Pancreas (tissue), 10 donors: ENCODE data around the gene GSTK1. TPM values are rescaled to one million over a fixed set of nuclear protein-coding genes. Genes with fewer than 3 reads are reported as not detected.

Source experiments
- ATAC-seq, 4 donors: fragments of 200-7000 bp; cut with Tn5 transposase; one replicate each; pipeline versions ENCODE4 v1.8.0 to v1.9.1; 2020; ENCODE audit warnings: mild to moderate bottlenecking in 4 of 4, moderate library complexity in 4 of 4
- DNase-seq, 6 donors: peaks; one replicate each; pipeline ENCODE4 v3.0.0-alpha.2; 2020
- FAIRE-seq: peaks from 2 replicates; lab custom pipeline; 2012; peaks lifted over from hg19 to GRCh38; lab: Jason Lieb, UNC
- H3K27ac ChIP-seq, 4 donors: fragments of 200-600 bp; sonication (generic); 1 replicate in 3 of 4; 2 replicates in 1 of 4; pipeline versions ENCODE4 v1.5.0 to v1.8.0; 2020
- H3K27me3 ChIP-seq, 4 donors: fragments of 200-600 bp; one replicate each; pipeline ENCODE4 v1.8.0; 2021
- H3K36me3 ChIP-seq, 3 donors: fragments of 200-600 bp; sonication (generic) in 1 of 3; one replicate each; pipeline versions ENCODE4 v1.5.0 to v1.8.0; 2020 to 2021
- H3K4me1 ChIP-seq, 3 donors: fragments of 200-600 bp; one replicate each; pipeline ENCODE4 v1.8.0; 2021
- H3K4me3 ChIP-seq, 4 donors: fragments of 200-600 bp; sonication (generic) in 2 of 4; one replicate each; pipeline versions ENCODE4 v1.5.0 to v1.8.0; 2020 to 2021
- H3K9me3 ChIP-seq, 4 donors: fragments of 200-600 bp; one replicate each; pipeline ENCODE4 v1.8.0; 2021
- WGBS, 2 donors: extraction: QIAGEN DNeasy Blood & Tissue Kit; methylation state at CpG; one replicate each; pipeline ENCODE4 v1.1.7; 2013; 5-methylcytosine and 5-hydroxymethylcytosine counted together
- intact Hi-C, 3 donors: fragments of 100-400 bp; cut with DNase I; formaldehyde crosslinking; loops; one replicate each; pipeline versions ENCODE4 v1.11.1 to v1.14.2; 2022
- polyA plus RNA-seq, 2 donors: library from polyadenylated mRNA; stranded (reverse); fragments of 200-250 nt; gene quantifications; one replicate each; pipeline ENCODE4 v1.2.3, GENCODE V29; 2013
- total RNA-seq, 6 donors: library from RNA; stranded (reverse); fragmentation: NEBNext Ultra II Directional in 4 of 6; extraction: Animal tissue kit (Norgen Biotek cat#: 25700) in 4 of 6; gene quantifications; one replicate each; pipeline versions ENCODE4 v1.2.1 to v1.2.4, GENCODE V29; 2021 to 2023
- TF ChIP-seq, protein P1 (sequence below), 4 donors: fragments of 200-600 bp; sonication (generic) in 3 of 4; IDR thresholded peaks; one replicate each; pipeline versions ENCODE4 v1.5.0 to v1.8.0; 2021; ENCODE audit warnings: antibody characterized with exemption in 4 of 4
- donor health status: healthy with polysubstance abuse.
- donor health status: DM: no; HTN: no; CAD: no; lungs with moderate emphysema.
- donor health status: DM: no; HTN: no; CAD: no.
- donor health status: control.
- donor health status: control.
- donor health status: Bipolar disorder and iron deficiency.
- donor health status: DM: yes; HTN: yes; CAD: no.
- donor health status: DM: no; HTN: no; CAD: no.
- donor health status: DM: no; HTN: no; CAD: no.
- donor health status: DM: yes; HTN: yes; CAD: no.

Gene GSTK1
- total and polyA plus RNA-seq, 8 donors, result 47.7 to 164 (median 67.4) TPM

DNA sequence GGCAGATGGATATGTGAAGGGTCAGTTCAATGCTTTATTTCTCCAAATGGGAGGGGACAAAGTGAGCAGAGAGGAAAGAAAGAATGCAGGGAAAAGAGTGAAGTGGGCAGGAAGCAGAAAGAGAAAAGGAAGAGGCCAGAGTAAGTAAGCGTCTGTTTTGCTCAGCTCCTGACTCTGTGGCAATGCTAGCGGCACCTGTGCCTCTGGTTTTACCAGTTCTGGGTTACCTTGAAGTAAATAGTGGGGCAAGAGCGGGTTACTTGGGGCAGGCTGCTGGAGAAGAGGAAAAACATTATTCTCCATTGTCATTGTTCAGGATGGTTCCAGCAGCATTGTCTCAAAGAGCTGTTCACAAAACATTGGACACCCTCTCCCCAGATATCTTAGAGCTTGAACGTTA, 39.5 kb upstream of the GSTK1 start:
- no peaks in the 10 kb centered on the region for H3K27me3 ChIP-seq
- no peaks in the 10 kb centered on the region for H3K36me3 ChIP-seq
- DNase-seq, result no peak
- no peak for FAIRE-seq
- intact Hi-C loops, result no loop called here
- TF ChIP-seq, protein P1, sequence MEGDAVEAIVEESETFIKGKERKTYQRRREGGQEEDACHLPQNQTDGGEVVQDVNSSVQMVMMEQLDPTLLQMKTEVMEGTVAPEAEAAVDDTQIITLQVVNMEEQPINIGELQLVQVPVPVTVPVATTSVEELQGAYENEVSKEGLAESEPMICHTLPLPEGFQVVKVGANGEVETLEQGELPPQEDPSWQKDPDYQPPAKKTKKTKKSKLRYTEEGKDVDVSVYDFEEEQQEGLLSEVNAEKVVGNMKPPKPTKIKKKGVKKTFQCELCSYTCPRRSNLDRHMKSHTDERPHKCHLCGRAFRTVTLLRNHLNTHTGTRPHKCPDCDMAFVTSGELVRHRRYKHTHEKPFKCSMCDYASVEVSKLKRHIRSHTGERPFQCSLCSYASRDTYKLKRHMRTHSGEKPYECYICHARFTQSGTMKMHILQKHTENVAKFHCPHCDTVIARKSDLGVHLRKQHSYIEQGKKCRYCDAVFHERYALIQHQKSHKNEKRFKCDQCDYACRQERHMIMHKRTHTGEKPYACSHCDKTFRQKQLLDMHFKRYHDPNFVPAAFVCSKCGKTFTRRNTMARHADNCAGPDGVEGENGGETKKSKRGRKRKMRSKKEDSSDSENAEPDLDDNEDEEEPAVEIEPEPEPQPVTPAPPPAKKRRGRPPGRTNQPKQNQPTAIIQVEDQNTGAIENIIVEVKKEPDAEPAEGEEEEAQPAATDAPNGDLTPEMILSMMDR (IDR thresholded peaks at IDR 0.05), result no peak
- no peaks in the 10 kb centered on the region for H3K9me3 ChIP-seq
- H3K27ac ChIP-seq, result no peak overlapping the region
- 59 to 64% methylated on average over 4 of the region's 4 CpGs for WGBS, 2 donors
- H3K4me1 ChIP-seq, result no peaks in the 10 kb centered on the region
- ATAC-seq, result no peak
- H3K4me3 ChIP-seq, result no peak overlapping the region

DNA sequence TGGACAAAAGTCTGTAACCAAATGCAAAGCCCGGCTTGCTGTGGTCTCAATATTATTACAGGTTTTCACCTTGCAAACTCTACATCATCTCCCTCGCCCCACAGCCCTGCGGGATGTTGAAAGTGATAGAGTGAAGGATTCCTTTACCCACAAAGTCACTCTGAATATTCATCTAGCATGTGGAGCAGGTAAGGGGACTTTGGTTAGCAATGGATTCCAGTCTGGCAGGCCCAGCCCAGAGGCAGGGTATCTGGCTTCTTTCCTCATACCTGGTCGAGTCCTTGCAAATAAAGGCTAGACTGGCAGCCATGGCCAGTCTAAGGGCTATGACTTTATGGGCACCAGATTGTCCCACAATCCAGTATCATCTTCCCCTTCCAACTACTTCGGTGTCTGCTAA, 38.2 kb upstream of the GSTK1 start:
- WGBS, 2 donors, result 80 to 82% methylated on average over 5 of the region's 5 CpGs
- Histone ChIP-seq H3K27ac (no peak overlapping the region), H3K27me3 (no peaks in the 10 kb centered on the region), H3K9me3 (no peaks in the 10 kb centered on the region), H3K4me3 (no peak overlapping the region), H3K36me3 (no peaks in the 10 kb centered on the region), H3K4me1 (no peaks in the 10 kb centered on the region)
- no peak for ATAC-seq
- TF ChIP-seq, protein P1 (IDR thresholded peaks at IDR 0.05), result no peak
- no peak for DNase-seq
- FAIRE-seq, result no peak
- intact Hi-C loops, result no loop called here

GRCh38 chr7:143227806-143228205, 35.4 kb upstream of the GSTK1 start:
- Histone ChIP-seq H3K27me3 (no peaks in the 10 kb centered on the region), H3K9me3 (no peaks in the 10 kb centered on the region), H3K4me3 (no peak overlapping the region), H3K4me1 (no peaks in the 10 kb centered on the region), H3K36me3 (no peaks in the 10 kb centered on the region), H3K27ac (no peak overlapping the region)
- ATAC-seq, result no peak
- FAIRE-seq, result no peak
- WGBS, 2 donors, result 31 to 35% methylated on average over 1 of the region's 1 CpG
- TF ChIP-seq, protein P1 (IDR thresholded peaks at IDR 0.05), result no peak
- intact Hi-C loops, result no loop called here
- no peak for DNase-seq

DNA sequence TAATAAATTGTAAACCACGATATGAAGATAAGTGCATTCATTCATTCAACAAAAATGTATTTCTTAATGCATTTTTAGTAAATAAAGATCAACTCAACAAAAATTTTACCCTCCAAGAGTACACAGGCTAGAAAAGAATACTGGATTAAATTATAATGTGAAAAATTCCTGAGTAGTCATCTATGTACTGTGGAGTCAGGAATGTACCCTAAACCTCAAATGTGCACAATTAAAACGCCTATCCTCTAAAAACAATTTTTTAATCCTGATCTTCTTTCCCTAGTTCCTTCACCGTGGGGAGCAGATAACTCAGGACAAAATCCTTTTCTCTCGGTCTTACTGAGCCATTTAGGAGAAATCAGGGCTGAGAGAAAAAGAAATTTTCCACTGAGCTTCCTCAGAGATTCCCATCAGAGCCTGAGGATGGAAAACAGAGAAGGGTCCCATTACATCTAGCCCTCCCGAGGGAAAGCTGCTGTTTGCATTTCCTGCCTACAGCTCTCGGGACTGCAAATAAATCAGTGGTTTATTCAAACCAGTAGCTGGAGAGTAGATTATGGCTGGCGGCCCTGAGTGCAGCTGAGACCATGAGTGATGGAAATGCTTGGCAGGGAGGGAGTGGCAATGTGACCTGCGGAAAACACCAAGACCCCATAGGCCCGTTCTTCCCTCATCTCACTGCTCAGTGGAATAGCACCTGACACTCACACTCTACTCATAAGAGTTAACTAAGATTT, 34.0 kb upstream of the GSTK1 start:
- DNase-seq (no peak), FAIRE-seq (no peak), ATAC-seq (no peak)
- intact Hi-C loops, result no loop called here
- no peaks in the 10 kb centered on the region for H3K27me3 ChIP-seq
- H3K4me3 ChIP-seq, result no peak overlapping the region
- no peaks in the 10 kb centered on the region for H3K36me3 ChIP-seq
- TF ChIP-seq, protein P1 (IDR thresholded peaks at IDR 0.05), result no peak
- 52 to 53% methylated on average over 9 of the region's 9 CpGs for WGBS, 2 donors
- H3K27ac ChIP-seq, result no peak overlapping the region
- no peaks in the 10 kb centered on the region for H3K9me3 ChIP-seq
- H3K4me1 ChIP-seq, result no peaks in the 10 kb centered on the region
